Measurements from ENCODE around the gene ATP5F1D.

The ATP5F1D gene

GRCh38 chr19:1270854-1271527, 29.4 kb downstream of the ATP5F1D start:
- no peak for DNase-seq (ENCODE audit: low read depth)

- no peak for DNase-seq (ENCODE audit: low read depth)
Measured at GRCh38 chr19:1271528-1272422, 30.2 kb downstream of the ATP5F1D start.

- DNase-seq (ENCODE audit: low read depth): no peak
Measured at GRCh38 chr19:1272423-1273262, 31.1 kb downstream of the ATP5F1D start.

- no peak for DNase-seq (ENCODE audit: low read depth)
Measured at GRCh38 chr19:1273263-1274041, 31.9 kb downstream of the ATP5F1D start.

- DNase-seq (ENCODE audit: low read depth): no peak
Measured at GRCh38 chr19:1274081-1274851, 32.7 kb downstream of the ATP5F1D start.

- no peak for DNase-seq (ENCODE audit: low read depth)
Measured at GRCh38 chr19:1274852-1275259, 33.3 kb downstream of the ATP5F1D start.

GRCh38 chr19:1275260-1275975, 33.9 kb downstream of the ATP5F1D start, which contains the start of gene FAM174C:
Gene FAM174C, plus strand, starts transcription at chr19:1275530. Its CDS starts 20 bp downstream, at chr19:1275550.
- DNase-seq (ENCODE audit: low read depth): no peak

- DNase-seq (ENCODE audit: low read depth): no peak
Measured at GRCh38 chr19:1275976-1276627, 34.6 kb downstream of the ATP5F1D start.

- no peak for DNase-seq (ENCODE audit: low read depth)
Measured at GRCh38 chr19:1276628-1277022, 35.1 kb downstream of the ATP5F1D start.

GRCh38 chr19:1277061-1277460, 35.5 kb downstream of the ATP5F1D start:
- DNase-seq (ENCODE audit: low read depth): no peak

GRCh38 chr19:1278074-1278473, 36.5 kb downstream of the ATP5F1D start:
- DNase-seq (ENCODE audit: low read depth): no peak

GRCh38 chr19:1278713-1279660, 37.4 kb downstream of the ATP5F1D start:
- no peak for DNase-seq (ENCODE audit: low read depth)

GRCh38 chr19:1279782-1280341, 38.3 kb downstream of the ATP5F1D start:
- no peak for DNase-seq (ENCODE audit: low read depth)

GRCh38 chr19:1280636-1281568, 39.4 kb downstream of the ATP5F1D start:
- DNase-seq (ENCODE audit: low read depth): no peak

- DNase-seq (ENCODE audit: low read depth): no peak
Measured at GRCh38 chr19:1281569-1282287, 40.2 kb downstream of the ATP5F1D start.

- no peak for DNase-seq (ENCODE audit: low read depth)
Measured at GRCh38 chr19:1282588-1283206, 41.1 kb downstream of the ATP5F1D start.

Data from non-pigmented ciliary epithelial cell (primary cell).